ENCODE measurements around the gene ATP6V0D1. TPM values are rescaled to one million over a fixed set of nuclear protein-coding genes. Genes with fewer than 3 reads are reported as not detected.

The ATP6V0D1 gene
- total and polyA plus RNA-seq, 2 experiments from 2014 or later: 20.6 to 68.7 TPM

GRCh38 chr16:67454104-67454503, 26.9 kb downstream of the ATP6V0D1 start (continued):
- TF ChIP-seq ETS1 (IDR thresholded peaks at IDR 0.05): no peak

- no peaks in the 10 kb centered on the region for H3F3A ChIP-seq (replicated peaks; ENCODE audit: low read depth)
- H3K4me2 ChIP-seq: no peak overlapping the region
- no peaks in the 10 kb centered on the region for H3K79me2 ChIP-seq (replicated peaks; ENCODE audit: insufficient read depth)
- H3K9me3 Mint-ChIP-seq: peaks cover 3% of the 10 kb centered on the region; the same call in 1 of the 3 replicates
- H3K4me3 Mint-ChIP-seq: no peak overlapping the region
- peaks cover 11% of the 10 kb centered on the region for H3K27me3 Mint-ChIP-seq (ENCODE audit: insufficient read depth, low read depth, poor library complexity)
- ATAC-seq (no peak), DNase-seq (ENCODE audit: low spot score) (no peak)
- no peaks in the 10 kb centered on the region for H3K27me3 ChIP-seq (ENCODE audit: insufficient read depth)
- H3K4me3 ChIP-seq: no peak overlapping the region
- no peaks in the 10 kb centered on the region for H3K4me1 ChIP-seq (ENCODE audit: insufficient read depth)
- no peaks in the 10 kb centered on the region for H3K36me3 ChIP-seq (ENCODE audit: insufficient read depth)
- no peak overlapping the region for H3K27ac ChIP-seq (ENCODE audit: low read depth)
- H3K36me3 Mint-ChIP-seq (ENCODE audit: low read depth): peaks cover 8% of the 10 kb centered on the region
- H3K9me2 ChIP-seq (ENCODE audit: insufficient read depth): no peaks in the 10 kb centered on the region
- H3K27ac Mint-ChIP-seq: no peak overlapping the region
- H4K20me1 ChIP-seq (replicated peaks; ENCODE audit: insufficient read depth): no peaks in the 10 kb centered on the region; the same call in 1 of the 2 replicates
- no peak overlapping the region for H2AFZ ChIP-seq
- H3K4me1 Mint-ChIP-seq: peaks cover 4% of the 10 kb centered on the region; the same call in 2 of the 3 replicates
- TF ChIP-seq ZNF462 (CRISPR knock-in tag; IDR thresholded peaks at IDR 0.05) (no peak), EZH2 (IDR thresholded peaks at IDR 0.05; ENCODE audit: low read depth, unreplicated experiment) (no peak), POLR2AphosphoS5 (IDR thresholded peaks at IDR 0.05; ENCODE audit: low read depth) (no peak), ETS1 (IDR thresholded peaks at IDR 0.05) (no peak), NANOG (IDR thresholded peaks at IDR 0.05; ENCODE audit: borderline replicate concordance) (no peak), STAT1 (IDR thresholded peaks at IDR 0.05; ENCODE audit: unreplicated experiment) (no peak), CTCF (conservative IDR thresholded peaks at IDR 0.05; ENCODE audit: low read depth in 2 of 2) (no peak), CREB1 (CRISPR knock-in tag; IDR thresholded peaks at IDR 0.05; ENCODE audit: low read depth) (no peak), EZH2phosphoT487 (IDR thresholded peaks at IDR 0.05; ENCODE audit: unreplicated experiment) (no peak), REST (IDR thresholded peaks at IDR 0.05; ENCODE audit: unreplicated experiment) (no peak)
Observed at GRCh38 chr16:67451704-67452435, 29.1 kb downstream of the ATP6V0D1 start.
